Measurements from ENCODE around the gene GP9. TPM values are rescaled to one million over a fixed set of nuclear protein-coding genes. Genes with fewer than 3 reads are reported as not detected.

The GP9 gene
- total and polyA plus RNA-seq, 2 donors (not counting 1 experiment from before 2014, with no cell fraction given) = not detected

GRCh38 chr3:129014148-129014547 lies 46.4 kb upstream of the GP9 start:
- Histone ChIP-seq H3K4me1 (ENCODE audit: control insufficient read depth in 2 of 2, insufficient read depth in 2 of 2, low read length in 2 of 2) (peaks cover 33 to 35% of the 10 kb centered on the region in 2 donors), H3K27ac (ENCODE audit: low read length in 2 of 2) (no peak overlapping the region), H3K9ac (ENCODE audit: low read length) (no peak overlapping the region), H3K36me3 (replicated peaks in 1 of 2; ENCODE audit: control extremely low read depth in 1 of 2, control insufficient read depth in 1 of 2, extremely low read depth in 1 of 2, insufficient read depth in 2 of 2, low read length in 1 of 2) (no peaks in the 10 kb centered on the region), H3K4me2 (replicated peaks; ENCODE audit: low read depth, low read length, poor library complexity, severe bottlenecking) (no peak overlapping the region), H3K79me2 (ENCODE audit: control insufficient read depth, insufficient read depth, low read length) (no peaks in the 10 kb centered on the region), H2AFZ (ENCODE audit: insufficient read depth, low read depth, low read length, poor library complexity, severe bottlenecking) (no peak overlapping the region), H4K20me1 (ENCODE audit: control insufficient read depth, insufficient read depth, low read length, poor library complexity, severe bottlenecking) (no peaks in the 10 kb centered on the region), H3K9me3 (ENCODE audit: control extremely low read depth in 1 of 3, control insufficient read depth in 2 of 3, insufficient read depth in 1 of 3, low read length in 2 of 3) (peaks cover 0 to 11% (median 0%) of the 10 kb centered on the region in 3 donors), H3K4me3 (ENCODE audit: control extremely low read depth in 1 of 5, extremely low read depth in 1 of 5, insufficient read depth in 1 of 5, low read depth in 2 of 5, low read length in 4 of 5) (no peak overlapping the region), H3K27me3 (replicated peaks in 1 of 4; ENCODE audit: control extremely low read depth in 1 of 4, control insufficient read depth in 3 of 4, insufficient read depth in 4 of 4, low read length in 3 of 4) (no peaks in the 10 kb centered on the region)
- ATAC-seq (ENCODE audit: low read depth) (no peak), DNase-seq (no peak)
- H3K4me1 Mint-ChIP-seq = peaks cover 41% of the 10 kb centered on the region
- ChIA-PET POLR2A (interaction anchor here (1.1 kb wide), 2 partner anchors 13 to 20 kb away, joined by 3 read pairs; partner anchors contain the start of gene CFAP92), CTCF (interaction anchor here (0.9 to 9.1 kb wide), 2 partner anchors 9 to 44 kb away, joined by 3 to 134 read pairs; no protein-coding TSS in a partner anchor)
- WGBS (ENCODE audit: insufficient coverage) = 98% methylated on average over 13 of the region's 13 CpGs
- H3K4me3 Mint-ChIP-seq = no peak overlapping the region
- intact Hi-C loops (cut with micrococcal nuclease) = no loop called here
- H3K27me3 Mint-ChIP-seq = peaks cover under 1% of the 10 kb centered on the region
- TF ChIP-seq CTCF (IDR thresholded peaks at IDR 0.05) (no peak), EZH2 (IDR thresholded peaks at IDR 0.05; ENCODE audit: borderline replicate concordance, insufficient read depth, low read depth, low read length, poor library complexity, severe bottlenecking) (no peak)
- no peak overlapping the region for H3K27ac Mint-ChIP-seq
- no peaks in the 10 kb centered on the region for H3K9me3 Mint-ChIP-seq (ENCODE audit: insufficient read depth)

DNA sequence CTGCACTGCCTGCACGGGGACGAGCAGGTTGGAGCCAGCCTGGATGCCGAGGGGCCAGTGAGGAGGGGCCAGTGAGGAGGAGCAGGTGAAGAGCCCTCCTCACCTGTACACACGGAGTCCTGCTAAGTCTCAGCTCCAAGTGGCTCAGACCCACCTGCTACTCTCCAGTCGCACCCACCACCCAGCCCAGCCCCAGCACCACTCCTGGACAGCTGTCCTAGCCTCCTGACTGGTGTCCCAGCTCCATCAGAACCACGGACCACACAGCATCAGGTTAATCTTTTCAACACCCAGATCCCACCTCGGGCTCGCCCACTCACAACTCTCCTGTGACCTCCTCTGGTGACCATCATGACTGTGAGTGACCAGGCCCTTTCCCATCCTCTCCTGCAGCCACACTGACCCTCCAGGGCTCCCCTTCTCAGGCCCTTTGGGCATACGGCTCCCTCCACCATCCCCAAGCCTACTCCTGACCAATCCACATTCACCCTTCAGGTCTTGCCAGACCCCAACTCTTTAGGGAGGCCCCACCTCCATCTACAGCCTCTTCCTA lies 45.7 kb upstream of the GP9 start:
- peak overlapping the region; percentile 47 for H3K4me3 Mint-ChIP-seq
- Histone ChIP-seq H3K27me3 (replicated peaks in 1 of 4; ENCODE audit: control extremely low read depth in 1 of 4, control insufficient read depth in 3 of 4, insufficient read depth in 4 of 4, low read length in 3 of 4) (no peaks in the 10 kb centered on the region), H2AFZ (ENCODE audit: insufficient read depth, low read depth, low read length, poor library complexity, severe bottlenecking) (peak overlapping the region; percentile 69), H3K36me3 (replicated peaks in 1 of 2; ENCODE audit: control extremely low read depth in 1 of 2, control insufficient read depth in 1 of 2, extremely low read depth in 1 of 2, insufficient read depth in 2 of 2, low read length in 1 of 2) (no peaks in the 10 kb centered on the region), H3K4me1 (ENCODE audit: control insufficient read depth in 2 of 2, insufficient read depth in 2 of 2, low read length in 2 of 2) (peaks cover 33 to 35% of the 10 kb centered on the region in 2 donors), H4K20me1 (ENCODE audit: control insufficient read depth, insufficient read depth, low read length, poor library complexity, severe bottlenecking) (no peaks in the 10 kb centered on the region), H3K9me3 (ENCODE audit: control extremely low read depth in 1 of 3, control insufficient read depth in 2 of 3, insufficient read depth in 1 of 3, low read length in 2 of 3) (peaks cover 0 to 11% (median 0%) of the 10 kb centered on the region in 3 donors), H3K79me2 (ENCODE audit: control insufficient read depth, insufficient read depth, low read length) (no peaks in the 10 kb centered on the region), H3K9ac (ENCODE audit: low read length) (no peak overlapping the region), H3K4me3 (ENCODE audit: control extremely low read depth in 1 of 5, extremely low read depth in 1 of 5, insufficient read depth in 1 of 5, low read depth in 2 of 5, low read length in 4 of 5) (no peak overlapping the region), H3K4me2 (replicated peaks; ENCODE audit: low read depth, low read length, poor library complexity, severe bottlenecking) (peak overlapping the region; percentile 70), H3K27ac (ENCODE audit: low read length in 2 of 2) (no peak overlapping the region)
- DNase-seq (no peak), ATAC-seq (ENCODE audit: low read depth) (no peak)
- H3K27me3 Mint-ChIP-seq = no peaks in the 10 kb centered on the region
- no peaks in the 10 kb centered on the region for H3K9me3 Mint-ChIP-seq (ENCODE audit: insufficient read depth)
- ChIA-PET CTCF (interaction anchor here (0.9 to 9.1 kb wide), 4 partner anchors 7 to 44 kb away, joined by 3 to 134 read pairs (median 6); no protein-coding TSS in a partner anchor), POLR2A (interaction anchor here (0.5 to 1.8 kb wide), 3 partner anchors 10 to 21 kb away, joined by 3 to 5 read pairs (median 4); partner anchors contain the start of gene CFAP92)
- TF ChIP-seq EZH2 (IDR thresholded peaks at IDR 0.05; ENCODE audit: borderline replicate concordance, insufficient read depth, low read depth, low read length, poor library complexity, severe bottlenecking) (no peak), CTCF (IDR thresholded peaks at IDR 0.05) (no peak)
- peak overlapping the region; percentile 63 for H3K27ac Mint-ChIP-seq
- intact Hi-C loops (cut with micrococcal nuclease) = no loop called here
- peaks cover 41% of the 10 kb centered on the region for H3K4me1 Mint-ChIP-seq
- WGBS (ENCODE audit: insufficient coverage) = 93% methylated on average over 9 of the region's 9 CpGs

Data from B cell (primary cell).